WI38 (cell line): ENCODE measurements around the gene MAMLD1.

Source experiments
- H3K4me3 ChIP-seq: 2 replicates; pipeline ENCODE4 v1.5.1; 2011; ENCODE audit warnings: low read depth, mild to moderate bottlenecking, control low read depth, low read length
- CTCF ChIP-seq: IDR thresholded peaks from 2 replicates; pipeline ENCODE4 v1.5.1; 2012; ENCODE audit warnings: low read depth, mild to moderate bottlenecking, control low read depth, low read length

MAMLD1 gene, protein sequence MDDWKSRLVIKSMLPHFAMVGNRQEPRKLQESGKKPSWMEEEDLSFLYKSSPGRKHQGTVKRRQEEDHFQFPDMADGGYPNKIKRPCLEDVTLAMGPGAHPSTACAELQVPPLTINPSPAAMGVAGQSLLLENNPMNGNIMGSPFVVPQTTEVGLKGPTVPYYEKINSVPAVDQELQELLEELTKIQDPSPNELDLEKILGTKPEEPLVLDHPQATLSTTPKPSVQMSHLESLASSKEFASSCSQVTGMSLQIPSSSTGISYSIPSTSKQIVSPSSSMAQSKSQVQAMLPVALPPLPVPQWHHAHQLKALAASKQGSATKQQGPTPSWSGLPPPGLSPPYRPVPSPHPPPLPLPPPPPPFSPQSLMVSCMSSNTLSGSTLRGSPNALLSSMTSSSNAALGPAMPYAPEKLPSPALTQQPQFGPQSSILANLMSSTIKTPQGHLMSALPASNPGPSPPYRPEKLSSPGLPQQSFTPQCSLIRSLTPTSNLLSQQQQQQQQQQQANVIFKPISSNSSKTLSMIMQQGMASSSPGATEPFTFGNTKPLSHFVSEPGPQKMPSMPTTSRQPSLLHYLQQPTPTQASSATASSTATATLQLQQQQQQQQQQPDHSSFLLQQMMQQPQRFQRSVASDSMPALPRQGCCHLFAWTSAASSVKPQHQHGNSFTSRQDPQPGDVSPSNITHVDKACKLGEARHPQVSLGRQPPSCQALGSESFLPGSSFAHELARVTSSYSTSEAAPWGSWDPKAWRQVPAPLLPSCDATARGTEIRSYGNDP

GRCh38 chrX:150362599-150363481 is at the start of gene MAMLD1:
Gene MAMLD1, plus strand, starts transcription at chrX:150363317. Its CDS starts 82,200 bp downstream, at chrX:150445517.
- peak within 1 kb of the TSS; percentile 69 for H3K4me3 ChIP-seq
- TF ChIP-seq CTCF: no peak

GRCh38 chrX:150313514-150313913 is 49.6 kb upstream of the MAMLD1 start:
- no peak overlapping the region for H3K4me3 ChIP-seq
- TF ChIP-seq CTCF: no peak

- TF ChIP-seq CTCF: no peak
- H3K4me3 ChIP-seq: no peak overlapping the region
Observed at GRCh38 chrX:150314186-150314585, 48.9 kb upstream of the MAMLD1 start.

DNA sequence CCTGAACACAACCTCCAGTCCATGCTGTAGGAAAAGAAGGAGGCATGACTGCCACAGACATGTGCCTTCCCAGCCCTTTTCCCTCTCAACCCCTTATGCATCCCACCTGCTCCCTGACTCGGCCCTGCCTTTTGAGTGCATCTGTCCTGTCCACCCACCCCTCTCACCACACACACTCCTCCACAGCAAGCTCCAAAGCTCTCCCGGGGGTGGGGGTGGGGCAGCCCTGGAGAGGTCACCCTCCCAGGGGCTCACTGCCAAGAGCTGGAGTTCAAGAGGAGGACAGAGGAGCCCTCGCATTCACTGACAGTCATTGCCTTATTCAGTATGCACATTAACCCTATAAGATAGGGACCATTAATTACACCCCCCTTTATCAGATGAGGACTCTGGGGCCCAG is 46.6 kb upstream of the MAMLD1 start:
- no peak overlapping the region for H3K4me3 ChIP-seq
- no peak for TF ChIP-seq CTCF

GRCh38 chrX:150323020-150323419 is 40.1 kb upstream of the MAMLD1 start:
- H3K4me3 ChIP-seq: no peak overlapping the region
- no peak for TF ChIP-seq CTCF

DNA sequence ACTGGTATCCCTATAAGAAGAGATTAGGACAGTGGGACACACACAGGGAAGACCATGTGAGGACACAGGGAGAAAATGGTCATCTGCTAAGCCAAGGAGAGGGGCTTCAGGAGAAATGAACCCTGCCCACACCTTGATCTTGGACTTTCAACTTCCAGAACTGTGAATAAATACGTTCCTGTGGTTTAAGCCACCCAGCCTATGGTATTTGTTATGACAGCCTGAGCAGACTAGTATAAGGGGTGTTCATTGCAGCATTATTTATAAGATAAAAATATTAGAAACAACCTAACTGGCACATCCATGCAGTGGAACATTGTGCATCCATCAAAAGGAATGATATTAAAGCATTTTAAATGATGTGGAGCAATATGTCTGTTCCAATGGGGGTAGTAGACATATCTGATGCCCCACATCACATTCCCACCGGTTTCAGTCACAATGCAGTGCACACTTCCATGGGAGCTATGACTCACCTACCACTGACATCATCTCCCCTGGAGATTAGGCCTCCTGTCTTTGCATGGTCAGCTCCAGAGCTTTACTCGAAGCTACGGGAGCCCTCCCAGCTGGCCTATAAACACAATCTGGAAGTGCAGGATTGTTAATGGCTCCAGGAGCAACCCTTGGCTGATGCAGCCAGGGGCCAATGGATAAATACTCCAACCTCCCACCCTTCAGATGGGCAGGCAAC is 38.9 kb upstream of the MAMLD1 start:
- TF ChIP-seq CTCF: no peak
- no peak overlapping the region for H3K4me3 ChIP-seq
